Raji (cell line): ENCODE measurements around the gene BRI3.

Experiments
- POLR2A ChIP-seq: IDR thresholded peaks from 2 replicates; pipeline ENCODE4 v1.6.1; 2011; ENCODE audit warnings: low read depth, low read length, control low read depth; ENCODE audit not compliant: insufficient read depth

Gene BRI3

DNA sequence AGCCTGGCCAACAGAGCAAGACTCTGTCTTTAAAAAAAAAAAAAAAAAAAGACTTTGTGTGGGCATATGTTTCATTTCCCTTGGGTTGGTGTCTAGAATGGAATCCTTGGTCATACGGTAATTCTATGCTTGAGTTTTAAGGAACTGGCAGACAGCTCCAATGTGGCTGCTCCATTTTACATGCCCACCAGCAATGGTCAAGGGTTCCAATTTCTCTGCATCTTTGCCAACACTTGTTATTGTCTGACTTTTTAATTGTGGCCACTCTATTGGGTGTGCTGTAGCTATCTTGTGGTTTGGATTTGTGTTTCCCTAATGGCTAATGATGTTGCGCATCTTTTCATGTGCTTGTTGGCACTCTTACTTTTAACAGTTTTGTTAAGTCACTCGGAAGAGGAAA, 57.6 kb downstream of the BRI3 start:
- TF ChIP-seq POLR2A: no peak

DNA sequence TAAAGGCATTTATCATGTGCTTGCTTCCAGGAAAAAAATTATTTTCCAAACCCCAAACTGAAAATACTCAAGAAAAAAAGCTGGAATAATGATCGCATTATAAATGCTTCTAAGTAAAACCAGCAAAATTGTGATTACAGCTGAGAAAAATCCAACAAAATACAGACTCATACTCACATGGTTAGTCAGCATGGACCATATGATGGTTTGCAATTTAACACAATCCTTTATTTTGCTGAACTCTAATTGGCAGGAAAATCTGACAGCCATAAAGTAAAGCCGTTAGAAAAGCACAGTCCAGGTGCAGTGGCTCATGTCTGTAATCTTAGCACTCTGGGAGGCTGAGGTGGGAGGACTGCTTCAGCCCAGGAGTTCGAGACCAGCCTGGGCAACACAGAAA, 59.6 kb downstream of the BRI3 start:
- no peak for TF ChIP-seq POLR2A
